VCaP (cell line): ENCODE data around the gene MYH9.

Experiments
- H3K27ac ChIP-seq: fragments of 450-650 bp; 2 replicates; pipeline ENCODE4 v1.5.1; 2017
- CTCF ChIP-seq: fragments of 450-650 bp; conservative IDR thresholded peaks from 2 replicates; pipeline ENCODE4 v1.5.1; 2017; ENCODE audit warnings: mild to moderate bottlenecking, moderate library complexity

MYH9 gene

GRCh38 chr22:36331306-36331911, 56.4 kb downstream of the MYH9 start:
- H3K27ac ChIP-seq: peak overlapping the region; percentile 83
- TF ChIP-seq CTCF: no peak

GRCh38 chr22:36330655-36331305, 57.0 kb downstream of the MYH9 start:
- TF ChIP-seq CTCF: no peak
- H3K27ac ChIP-seq: peak overlapping the region; percentile 83

DNA sequence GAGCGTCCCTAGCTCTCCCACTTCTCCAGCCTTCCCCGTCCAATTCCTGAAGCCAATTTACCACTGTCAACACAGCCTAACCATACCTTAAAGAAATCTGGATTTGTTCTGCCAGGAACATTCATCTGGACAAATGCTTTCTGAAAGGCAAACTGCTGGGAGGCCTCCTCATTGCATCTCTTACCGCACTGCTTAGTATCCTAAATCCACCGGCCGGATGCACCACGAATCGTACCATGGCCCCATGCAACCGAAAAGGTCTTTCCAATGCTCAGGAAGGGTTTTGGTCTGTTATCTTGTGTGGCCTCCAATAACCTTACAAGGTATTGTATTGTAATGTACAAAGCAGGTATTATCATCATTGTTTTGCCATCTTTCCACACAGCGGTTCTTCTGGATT, 57.6 kb downstream of the MYH9 start:
- H3K27ac ChIP-seq: peak overlapping the region; percentile 83
- TF ChIP-seq CTCF: no peak

DNA sequence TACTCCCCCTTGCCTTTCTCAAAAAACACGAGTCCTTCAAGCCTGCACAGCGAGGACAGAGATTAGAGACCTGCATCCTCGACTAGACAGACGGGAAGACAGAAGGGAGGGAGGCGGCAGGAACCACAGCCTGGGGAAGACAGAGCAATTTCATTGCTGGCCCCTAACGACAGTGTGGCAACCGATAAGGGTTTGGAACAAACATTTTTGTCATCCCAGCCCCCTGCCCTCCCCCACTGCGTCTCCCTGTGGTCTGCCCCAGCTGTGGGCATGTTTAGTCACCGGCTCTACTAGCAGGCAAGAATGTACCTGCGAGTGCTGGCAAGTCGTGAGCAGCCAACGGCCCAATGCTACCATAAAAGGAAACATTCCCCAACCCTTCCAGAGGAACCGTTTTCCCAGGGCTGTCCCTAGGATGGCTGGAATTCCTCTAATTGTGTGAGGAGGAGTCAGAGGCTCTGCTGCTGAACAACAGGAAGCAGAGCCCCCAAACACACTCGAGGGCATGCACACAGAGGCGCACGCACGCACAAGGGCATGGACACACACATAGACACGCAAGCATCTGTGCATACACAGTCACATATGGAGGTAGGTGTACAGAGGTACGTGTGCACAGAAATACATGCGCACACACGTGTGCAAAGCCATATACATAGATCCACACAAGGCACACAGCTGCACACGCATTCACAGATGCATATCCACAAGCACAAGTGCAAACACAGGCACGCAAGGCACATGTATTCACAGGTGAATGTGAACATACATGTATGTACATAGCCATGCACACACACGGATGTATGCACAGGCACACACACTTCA, 58.3 kb downstream of the MYH9 start:
- peak overlapping the region; percentile 83 for H3K27ac ChIP-seq
- no peak for TF ChIP-seq CTCF

- H3K27ac ChIP-seq: peak overlapping the region; percentile 83
- TF ChIP-seq CTCF: no peak
Measured at GRCh38 chr22:36328635-36329253, 59.0 kb downstream of the MYH9 start.

GRCh38 chr22:36327922-36328551, 59.7 kb downstream of the MYH9 start:
- peak overlapping the region; percentile 83 for H3K27ac ChIP-seq
- no peak for TF ChIP-seq CTCF
